A673 (cell line): ENCODE data around the gene TOM1L2. TPM values are rescaled to one million over a fixed set of nuclear protein-coding genes. Genes with fewer than 3 reads are reported as not detected.

ENCODE experiments used
- BruUV-seq: library from RNA; stranded (reverse); fragments of 400-500 nt; replicated peaks from 2 replicates; lab custom pipeline; 2021; lab: Mats Ljungman, UMichigan
- CTCF ChIA-PET: fragments of 300-600 bp; sonication (Branson Sonifier 250); formaldehyde crosslinking; loops from one replicate; lab custom pipeline; 2022; ENCODE audit warnings: antibody characterized with exemption; lab: Charles Lee
- POLR2A ChIA-PET: fragments of 300-600 bp; sonication (Branson Sonifier 250); formaldehyde crosslinking; loops from one replicate; lab custom pipeline; 2022; ENCODE audit warnings: antibody characterized with exemption; ENCODE audit not compliant: low non-redundant PET; lab: Charles Lee
- DNase-seq: peaks from one replicate; pipeline ENCODE4 v3.0.0-alpha.2; 2015; ENCODE audit warnings: low spot score
- H3K27ac ChIP-seq: fragments of 200-600 bp; sonication (generic); 2 replicates; pipeline ENCODE4 v1.5.1; 2016; ENCODE audit warnings: mixed run types, low read depth, mild to moderate bottlenecking, mixed read lengths, antibody characterized with exemption, low read length; ENCODE audit not compliant: poor library complexity, severe bottlenecking
- H3K27me3 ChIP-seq: fragments of 200-600 bp; sonication (generic); replicated peaks from 2 replicates; pipeline ENCODE4 v1.6.1; 2017; ENCODE audit warnings: mixed run types, low read depth, mild to moderate bottlenecking, mixed read lengths, antibody characterized with exemption, low read length; ENCODE audit not compliant: insufficient read depth, poor library complexity
- H3K36me3 ChIP-seq: fragments of 200-600 bp; sonication (generic); 2 replicates; pipeline ENCODE4 v1.6.1; 2016; ENCODE audit warnings: mixed run types, mild to moderate bottlenecking, mixed read lengths, antibody characterized with exemption, low read length; ENCODE audit not compliant: insufficient read depth, poor library complexity, severe bottlenecking
- H3K4me1 ChIP-seq: fragments of 200-600 bp; sonication (generic); 2 replicates; pipeline ENCODE4 v1.6.1; 2017; ENCODE audit warnings: mixed run types, mild to moderate bottlenecking, mixed read lengths, antibody characterized with exemption, low read length; ENCODE audit not compliant: insufficient read depth, poor library complexity, severe bottlenecking
- H3K4me3 ChIP-seq: fragments of 200-600 bp; sonication (generic); 2 replicates; pipeline ENCODE4 v1.5.1; 2016; ENCODE audit warnings: low read depth, mixed run types, mild to moderate bottlenecking, mixed read lengths, low read length; ENCODE audit not compliant: poor library complexity, severe bottlenecking
- H3K9me3 ChIP-seq: fragments of 200-600 bp; sonication (generic); 2 replicates; pipeline ENCODE4 v1.6.1; 2016; ENCODE audit warnings: mixed run types, low read depth, mild to moderate bottlenecking, mixed read lengths, antibody characterized with exemption, low read length; ENCODE audit not compliant: poor library complexity, severe bottlenecking
- CTCF ChIP-seq: fragments of 300-800, 200-600 bp; sonication (generic); conservative IDR thresholded peaks from 2 replicates; pipeline ENCODE4 v1.5.1; 2017; ENCODE audit warnings: low read depth, mild to moderate bottlenecking, antibody characterized with exemption, low read length, moderate library complexity, mixed read lengths
- EZH2 ChIP-seq: fragments of 200-600 bp; sonication (generic); IDR thresholded peaks from 2 replicates; pipeline ENCODE4 v1.6.1; 2017; ENCODE audit warnings: borderline replicate concordance, low read depth, mild to moderate bottlenecking, mixed read lengths, antibody characterized with exemption, low read length; ENCODE audit not compliant: poor library complexity, severe bottlenecking
- intact Hi-C: fragments of 100-400 bp; cut with micrococcal nuclease; formaldehyde crosslinking; loops from one replicate; pipeline ENCODE4 v1.10.0; 2022; ENCODE audit not compliant: unreplicated experiment
- total RNA-seq: library from RNA; stranded (reverse); gene quantifications from 2 replicates; pipeline ENCODE4 v1.2.3, GENCODE V29; 2021

Gene TOM1L2
- total RNA-seq, 1 experiment from 2014 or later = 10.0 TPM

- TF ChIP-seq CTCF (no peak), EZH2 (no peak)
- no peaks in the 10 kb centered on the region for H3K9me3 ChIP-seq
- DNase-seq = no peak
- H3K27ac ChIP-seq = no peak overlapping the region
- no peaks in the 10 kb centered on the region for H3K27me3 ChIP-seq
- POLR2A ChIA-PET = no interaction called here
- intact Hi-C loops = no loop called here
- H3K36me3 ChIP-seq = no peaks in the 10 kb centered on the region
- CTCF ChIA-PET = interaction anchor here (0.6 kb wide), 1 partner anchor 11 kb away, joined by 5 read pairs; no protein-coding TSS in a partner anchor
- H3K4me1 ChIP-seq = peaks cover 12% of the 10 kb centered on the region
- BruUV-seq = TSS peak; percentile 36
- H3K4me3 ChIP-seq = peak overlapping the region; percentile 60
Observed at GRCh38 chr17:17970699-17971430, 1.3 kb downstream of the TOM1L2 start.

GRCh38 chr17:17966399-17966798, 5.8 kb downstream of the TOM1L2 start:
- H3K27ac ChIP-seq = no peak overlapping the region
- no peak overlapping the region for H3K4me3 ChIP-seq
- H3K36me3 ChIP-seq = no peaks in the 10 kb centered on the region
- ChIA-PET CTCF (no interaction called here), POLR2A (no interaction called here)
- no peak for DNase-seq
- intact Hi-C loops = no loop called here
- no peaks in the 10 kb centered on the region for H3K9me3 ChIP-seq
- BruUV-seq = no TSS peak
- no peaks in the 10 kb centered on the region for H3K27me3 ChIP-seq
- peaks cover 8% of the 10 kb centered on the region for H3K4me1 ChIP-seq
- TF ChIP-seq CTCF (no peak), EZH2 (no peak)

GRCh38 chr17:17965152-17965721, 7.0 kb downstream of the TOM1L2 start:
- no peak overlapping the region for H3K27ac ChIP-seq
- POLR2A ChIA-PET = no interaction called here
- BruUV-seq = no TSS peak
- H3K36me3 ChIP-seq = no peaks in the 10 kb centered on the region
- H3K4me1 ChIP-seq = no peaks in the 10 kb centered on the region
- H3K9me3 ChIP-seq = no peaks in the 10 kb centered on the region
- TF ChIP-seq CTCF = no peak
- no peak for TF ChIP-seq EZH2
- intact Hi-C loops = no loop called here
- CTCF ChIA-PET = no interaction called here
- H3K27me3 ChIP-seq = no peaks in the 10 kb centered on the region
- no peak for DNase-seq
- H3K4me3 ChIP-seq = no peak overlapping the region
